ENCODE measurements around the gene TJP1.
"Not testable (repeated sequence)": the region's sequence is repeated elsewhere in the genome, so short reads cannot be mapped to it uniquely, and the experiment has no call there.

The TJP1 gene

DNA sequence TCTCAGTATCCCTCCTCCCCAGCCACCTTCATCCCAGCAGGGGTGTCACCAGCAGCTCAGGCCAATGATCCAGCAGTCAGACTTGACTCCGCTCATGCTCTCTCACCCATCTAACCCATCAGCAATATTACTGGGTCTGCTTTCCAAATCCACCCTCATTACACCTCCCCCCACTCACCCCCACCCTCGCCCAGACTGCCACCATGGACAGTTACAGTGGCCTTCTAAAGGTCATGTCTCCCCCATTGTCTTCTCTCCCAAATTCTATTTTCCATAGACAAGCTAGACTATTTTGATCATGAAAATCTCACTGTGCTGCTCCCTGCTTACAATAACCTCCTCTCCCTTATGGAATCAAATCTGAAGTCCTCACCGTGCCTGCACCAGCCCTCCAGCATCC, 156.0 kb downstream of the TJP1 start:
- no peak for DNase-seq (ENCODE audit: extremely low read depth, low read depth)
- TF ChIP-seq, protein P1, sequence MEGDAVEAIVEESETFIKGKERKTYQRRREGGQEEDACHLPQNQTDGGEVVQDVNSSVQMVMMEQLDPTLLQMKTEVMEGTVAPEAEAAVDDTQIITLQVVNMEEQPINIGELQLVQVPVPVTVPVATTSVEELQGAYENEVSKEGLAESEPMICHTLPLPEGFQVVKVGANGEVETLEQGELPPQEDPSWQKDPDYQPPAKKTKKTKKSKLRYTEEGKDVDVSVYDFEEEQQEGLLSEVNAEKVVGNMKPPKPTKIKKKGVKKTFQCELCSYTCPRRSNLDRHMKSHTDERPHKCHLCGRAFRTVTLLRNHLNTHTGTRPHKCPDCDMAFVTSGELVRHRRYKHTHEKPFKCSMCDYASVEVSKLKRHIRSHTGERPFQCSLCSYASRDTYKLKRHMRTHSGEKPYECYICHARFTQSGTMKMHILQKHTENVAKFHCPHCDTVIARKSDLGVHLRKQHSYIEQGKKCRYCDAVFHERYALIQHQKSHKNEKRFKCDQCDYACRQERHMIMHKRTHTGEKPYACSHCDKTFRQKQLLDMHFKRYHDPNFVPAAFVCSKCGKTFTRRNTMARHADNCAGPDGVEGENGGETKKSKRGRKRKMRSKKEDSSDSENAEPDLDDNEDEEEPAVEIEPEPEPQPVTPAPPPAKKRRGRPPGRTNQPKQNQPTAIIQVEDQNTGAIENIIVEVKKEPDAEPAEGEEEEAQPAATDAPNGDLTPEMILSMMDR (IDR thresholded peaks at IDR 0.05; ENCODE audit: low read depth, low read length) = no peak

DNA sequence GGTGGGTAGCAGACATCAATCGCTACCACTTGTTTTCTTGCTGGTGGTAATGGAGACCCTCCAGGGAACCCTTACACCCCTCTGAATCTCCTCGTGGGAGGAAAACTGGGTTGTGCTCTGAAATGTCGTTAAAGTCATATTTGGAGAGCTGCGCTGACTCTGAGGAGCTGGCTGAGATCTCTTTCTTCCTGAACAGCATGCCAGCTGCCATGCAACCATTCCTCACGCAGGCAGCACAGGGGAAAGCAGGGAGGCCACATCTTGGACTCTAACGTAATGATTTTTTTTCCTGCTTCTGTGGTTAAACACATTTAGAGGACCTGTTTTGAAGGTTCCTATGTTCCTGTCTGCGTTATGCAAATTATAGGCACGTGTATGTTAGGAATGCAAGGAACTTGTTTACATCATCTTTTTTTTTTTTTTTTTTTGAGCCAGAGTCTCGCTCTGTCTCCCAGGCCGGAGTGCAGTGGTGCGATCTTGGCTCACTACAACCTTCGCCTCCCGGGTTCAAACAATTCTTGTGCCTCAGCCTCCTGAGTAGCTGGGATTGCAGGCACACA, 156.7 kb downstream of the TJP1 start:
- TF ChIP-seq, protein P1 (IDR thresholded peaks at IDR 0.05; ENCODE audit: low read depth, low read length) = no peak
- no peak for DNase-seq (ENCODE audit: extremely low read depth, low read depth)

DNA sequence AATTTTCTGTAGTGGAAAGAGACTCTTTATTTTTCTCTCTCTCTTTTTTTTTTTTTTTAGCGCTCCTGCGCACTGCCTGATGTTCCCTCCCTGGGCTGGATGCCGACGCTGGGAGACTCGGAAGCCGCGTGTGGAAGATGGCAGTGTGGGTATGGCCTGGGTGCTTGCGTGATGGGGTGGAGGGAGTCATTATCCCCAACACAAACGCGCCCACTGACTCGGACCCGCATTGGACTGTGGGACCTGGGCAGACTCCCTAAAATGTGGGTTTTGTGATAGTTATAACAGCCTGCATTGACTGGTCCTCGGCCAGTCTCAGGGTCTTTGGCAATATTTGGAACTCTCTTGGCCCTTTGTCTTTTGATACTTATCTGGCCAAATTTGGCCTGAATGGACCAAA, 157.9 kb downstream of the TJP1 start:
- TF ChIP-seq, protein P1 (IDR thresholded peaks at IDR 0.05; ENCODE audit: low read depth, low read length) = no peak
- no peak for DNase-seq (ENCODE audit: extremely low read depth, low read depth)

DNA sequence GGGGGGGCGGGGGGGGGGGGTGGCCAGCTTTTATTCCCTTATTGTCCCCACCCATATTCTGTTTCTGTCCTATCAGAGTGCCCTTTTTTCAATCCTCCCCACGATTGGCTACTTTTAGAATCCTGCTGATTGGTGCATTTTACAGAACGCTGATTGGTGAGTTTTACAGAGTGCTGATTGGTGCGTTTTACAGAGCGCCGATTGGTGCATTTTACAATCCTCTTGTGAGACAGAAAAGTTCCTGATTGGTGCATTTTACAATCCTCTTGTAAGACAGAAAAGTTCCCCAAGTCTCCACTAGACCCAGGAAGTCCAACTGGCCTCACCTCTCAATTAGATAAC, 164.8 kb downstream of the TJP1 start:
- not testable (repeated sequence) for DNase-seq (ENCODE audit: extremely low read depth, low read depth)

DNA sequence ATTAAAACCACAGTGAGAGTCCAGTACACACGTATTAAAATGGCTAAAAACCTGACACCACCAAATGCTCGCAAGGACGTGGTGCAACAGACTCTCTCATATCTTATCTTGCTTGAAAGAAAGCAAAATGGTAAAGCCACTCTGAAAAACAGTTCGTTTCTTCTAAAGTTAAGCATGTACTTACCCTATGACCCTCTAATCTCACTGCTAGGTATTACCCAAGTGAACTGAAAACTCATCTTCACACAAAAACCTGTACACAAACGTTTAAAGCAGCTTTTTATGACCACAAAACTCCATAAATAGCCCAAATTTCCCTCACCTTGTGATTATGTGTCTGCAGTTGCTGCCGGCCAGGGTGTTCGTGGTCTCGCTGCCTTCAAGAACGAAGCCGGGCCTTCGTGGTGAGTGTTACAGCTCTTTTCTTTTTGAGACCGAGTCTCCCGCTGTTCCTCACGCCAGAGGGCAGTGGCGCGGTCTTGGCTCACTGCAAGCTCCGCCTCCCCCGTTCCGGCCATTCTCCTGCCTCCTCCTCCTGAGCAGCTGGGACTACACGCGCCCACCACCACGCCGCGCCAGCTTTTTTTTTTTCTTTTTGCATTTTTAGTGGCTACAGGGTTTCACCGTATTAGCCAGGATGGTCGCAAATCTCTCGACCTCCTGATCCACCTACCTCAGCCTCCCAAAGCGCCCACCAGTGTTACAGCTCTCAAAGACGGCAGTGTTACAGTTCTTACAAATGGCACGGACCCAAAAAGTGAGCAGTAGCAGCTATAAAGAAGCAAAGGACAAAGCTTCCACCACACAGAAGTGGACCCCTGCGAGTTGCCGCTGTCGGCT, 165.4 kb downstream of the TJP1 start:
- DNase-seq (ENCODE audit: extremely low read depth, low read depth) = no peak
- TF ChIP-seq, protein P1 (IDR thresholded peaks at IDR 0.05; ENCODE audit: low read depth, low read length) = no peak; the same call in none of the 2 replicates

DNA sequence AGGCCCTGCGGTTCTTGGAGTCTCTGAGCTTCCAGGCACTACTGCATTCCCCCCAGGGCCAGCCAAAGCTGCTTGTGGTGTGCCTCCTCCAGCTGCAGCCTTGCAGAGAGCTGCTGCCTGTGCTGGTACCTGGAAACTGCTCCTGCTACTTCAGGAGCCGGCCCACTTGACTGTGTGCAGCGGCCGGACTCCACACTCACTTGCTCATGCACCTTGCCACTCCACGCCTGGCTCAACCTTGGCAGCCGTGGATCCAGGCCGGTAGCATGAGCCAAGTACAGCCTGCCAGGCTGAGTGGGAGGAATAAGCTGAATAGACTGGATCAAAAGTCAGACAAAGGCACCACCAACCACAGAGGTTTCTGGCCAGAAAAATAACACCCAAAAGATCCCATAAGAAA, 169.7 kb downstream of the TJP1 start:
- no peak for DNase-seq (ENCODE audit: extremely low read depth, low read depth)
- TF ChIP-seq, protein P1 (IDR thresholded peaks at IDR 0.05; ENCODE audit: low read depth, low read length) = no peak

DNA sequence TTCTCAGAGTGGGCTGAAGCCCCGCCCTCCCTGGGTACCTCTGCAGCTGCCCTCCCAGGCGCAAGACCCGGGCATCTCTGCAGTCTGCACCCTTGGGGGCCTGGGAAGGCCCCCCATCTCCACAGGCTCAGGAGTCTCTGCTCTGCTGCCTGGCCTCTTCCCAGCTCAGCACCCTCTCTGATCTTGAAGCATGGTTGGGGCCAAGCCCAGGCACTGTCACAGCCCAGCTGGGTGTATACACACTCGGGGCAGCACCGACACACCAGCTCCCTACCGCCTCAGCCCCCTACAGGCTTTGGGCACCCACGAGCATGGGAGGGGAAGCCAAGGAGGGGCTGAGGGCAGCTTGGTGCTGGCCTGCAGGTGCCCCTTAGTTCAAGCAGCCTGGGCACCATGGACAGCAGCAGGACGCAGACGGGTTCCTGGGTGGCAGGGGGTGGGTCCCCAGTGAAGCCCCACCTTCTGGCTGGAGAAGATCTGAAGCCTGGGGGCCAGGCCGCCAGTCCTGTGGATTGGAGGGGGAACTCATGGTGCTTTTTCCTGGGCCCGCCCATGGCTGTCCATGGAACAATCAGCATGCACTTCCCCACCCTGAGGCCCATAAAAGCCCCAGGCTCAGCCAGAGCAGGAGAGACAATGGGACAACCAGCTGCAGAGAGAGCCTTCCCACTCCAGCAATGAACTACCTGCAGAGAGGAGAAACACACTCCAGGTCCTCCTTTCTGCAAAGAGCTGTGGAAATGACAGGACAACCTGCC, 170.6 kb downstream of the TJP1 start:
- no peak for DNase-seq (ENCODE audit: extremely low read depth, low read depth)
- TF ChIP-seq, protein P1 (IDR thresholded peaks at IDR 0.05; ENCODE audit: low read depth, low read length) = no peak
